Stimulated activated CD4-positive, alpha-beta T cell treated with anti-CD3 and anti-CD28 coated beads, Interleukin-15, amount 100 ng/mL, for 48 hours (primary cell): Measurements from ENCODE around the gene USH2A.

Experiments used
- DNase-seq, 2 donors: peaks; one replicate each; pipeline ENCODE4 v3.0.0-alpha.2; 2020; ENCODE audit warnings: low read depth in 2 of 2

USH2A gene

DNA sequence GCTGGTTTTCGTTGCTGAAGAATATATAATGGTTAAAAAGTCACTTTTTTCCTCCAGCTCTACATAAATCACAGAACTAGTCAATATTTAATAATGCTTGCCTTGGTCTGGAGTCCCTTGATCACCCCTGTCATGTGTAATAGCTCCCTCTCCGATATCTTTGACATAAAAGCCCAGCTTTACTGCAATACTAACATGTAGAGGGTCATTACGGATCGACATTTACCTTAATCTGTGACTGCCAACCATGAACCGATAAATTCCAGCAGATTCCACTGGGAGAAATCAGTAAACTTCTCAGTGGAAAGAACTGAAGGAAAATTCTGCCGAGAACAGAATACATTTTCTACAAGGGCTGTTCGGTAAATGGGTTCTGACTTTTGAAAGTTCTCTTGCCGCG lies 459.6 kb downstream of the USH2A start:
- DNase-seq = no peak

DNA sequence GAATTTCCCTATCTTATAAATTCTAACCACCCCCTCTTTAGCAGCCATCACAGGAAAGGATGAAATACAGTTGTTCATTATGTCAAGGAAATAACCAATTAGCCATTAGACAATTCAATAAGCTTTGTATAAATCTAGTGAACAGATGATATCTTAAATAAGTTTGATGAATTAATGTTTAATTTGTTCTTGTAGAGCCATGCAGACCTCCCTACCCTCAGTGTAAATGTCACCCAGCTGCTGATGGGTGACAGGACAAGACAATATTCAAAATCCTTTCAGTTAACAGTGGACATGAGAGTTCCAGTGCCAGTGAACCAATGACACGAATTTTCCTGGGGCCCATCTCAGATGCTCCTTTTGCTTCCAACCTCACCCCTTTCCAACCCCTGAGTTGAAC lies 460.2 kb downstream of the USH2A start:
- DNase-seq = no peak

DNA sequence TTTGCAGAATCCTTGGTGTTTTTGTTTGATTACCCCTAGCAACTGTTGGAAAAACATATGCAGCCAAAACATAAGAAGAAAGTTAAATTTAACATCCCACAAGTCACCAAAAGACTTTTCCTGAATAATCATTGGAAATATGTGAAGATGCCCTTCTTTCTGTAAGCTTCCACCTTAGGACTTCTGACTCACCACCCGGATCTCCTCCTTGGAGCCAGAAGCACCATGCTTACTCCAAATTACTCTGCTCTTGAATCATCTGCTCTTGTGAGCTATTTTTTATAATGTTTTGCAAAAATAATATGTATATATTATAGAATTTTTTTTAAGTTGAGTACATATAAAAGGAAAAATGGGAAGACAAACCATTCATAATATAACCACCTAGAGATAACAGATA lies 464.4 kb downstream of the USH2A start:
- no peak for DNase-seq

DNA sequence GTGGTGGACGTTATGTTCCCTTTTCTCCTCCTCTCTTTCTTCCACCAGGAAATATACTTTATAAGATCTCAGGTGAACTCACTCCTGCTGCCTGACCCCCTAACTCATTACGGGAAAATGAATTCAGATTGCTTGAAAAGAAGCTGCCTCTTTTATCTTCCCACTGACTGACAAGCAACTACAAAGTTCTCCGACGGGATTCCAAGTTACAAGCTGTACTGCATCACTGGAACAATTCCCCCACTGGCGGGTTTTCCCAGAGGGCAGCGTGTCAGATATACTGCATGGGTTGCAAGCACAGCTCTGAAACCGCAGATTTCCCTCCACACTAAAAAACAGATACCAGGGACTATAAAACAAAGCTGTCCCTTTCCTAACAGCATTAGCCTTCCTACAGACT lies 465.6 kb downstream of the USH2A start:
- DNase-seq = no peak

DNA sequence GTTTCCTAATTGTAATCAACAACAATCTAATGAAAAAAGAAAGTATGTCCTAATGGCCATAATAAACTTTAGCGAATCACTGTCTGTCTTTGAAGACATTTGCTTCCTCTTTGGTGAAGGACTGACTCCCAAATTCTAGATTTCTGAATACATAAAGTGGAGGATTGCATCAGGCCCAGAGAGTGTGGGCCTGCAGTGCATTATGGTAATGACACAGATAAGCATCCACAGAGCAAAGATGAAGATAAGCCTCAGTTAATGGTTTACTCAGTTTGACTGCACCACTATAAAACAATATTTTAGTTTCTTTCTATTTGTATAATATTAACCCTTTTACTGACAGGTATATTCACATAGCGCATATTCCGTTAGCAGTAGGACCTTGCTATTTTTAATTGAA lies 490.7 kb downstream of the USH2A start:
- DNase-seq = no peak

DNA sequence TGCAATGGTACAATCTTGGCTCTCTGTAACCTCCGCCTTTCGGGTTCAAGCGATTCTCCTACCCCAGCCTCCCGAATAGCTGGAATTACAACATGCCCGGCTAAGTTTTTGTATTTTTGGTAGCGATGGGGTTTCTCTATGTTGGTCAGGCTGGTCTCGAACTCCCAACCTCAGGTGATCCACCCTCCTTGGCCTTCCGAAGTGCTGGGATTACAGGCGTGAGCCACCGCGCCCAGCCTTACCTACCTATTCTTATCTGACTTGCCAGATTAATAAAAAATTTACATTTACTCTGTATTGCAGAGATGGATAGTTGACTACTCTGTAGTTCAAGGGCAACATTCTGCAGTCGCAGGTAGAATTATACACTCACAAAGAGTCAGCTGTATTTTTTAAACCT lies 496.6 kb downstream of the USH2A start:
- no peak for DNase-seq

DNA sequence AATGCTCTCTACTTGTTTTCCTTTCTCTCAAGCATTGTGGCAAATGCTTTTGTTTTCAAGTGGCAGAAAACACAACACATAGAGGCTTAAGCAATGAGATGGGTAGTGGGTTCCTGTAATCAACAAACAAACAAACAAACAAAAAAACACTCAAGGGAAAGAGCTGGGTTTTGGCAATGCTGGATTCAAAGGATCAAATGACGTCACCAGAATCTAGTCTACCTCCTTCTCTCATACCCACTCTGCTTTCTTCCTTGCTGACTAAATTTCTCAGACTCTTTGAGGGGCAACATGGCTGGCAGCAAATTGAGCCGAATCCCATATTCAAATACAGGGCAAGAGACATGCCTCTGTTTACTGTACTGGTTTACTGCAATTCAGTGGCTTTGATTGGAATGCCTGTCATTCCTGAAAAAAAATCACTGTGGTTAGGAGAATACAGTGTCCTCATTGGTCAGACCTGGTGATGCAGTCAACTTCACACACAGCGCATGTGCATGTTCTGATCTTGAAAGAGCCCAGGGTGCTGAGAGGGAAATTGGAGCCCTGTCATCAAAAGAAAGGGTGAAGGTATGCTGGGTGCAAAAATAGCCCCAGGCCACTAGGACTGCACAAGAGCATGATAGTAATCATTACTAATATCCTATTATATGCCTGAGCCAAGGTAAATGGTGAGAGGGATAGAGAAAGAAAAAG lies 500.0 kb downstream of the USH2A start:
- DNase-seq = no peak

DNA sequence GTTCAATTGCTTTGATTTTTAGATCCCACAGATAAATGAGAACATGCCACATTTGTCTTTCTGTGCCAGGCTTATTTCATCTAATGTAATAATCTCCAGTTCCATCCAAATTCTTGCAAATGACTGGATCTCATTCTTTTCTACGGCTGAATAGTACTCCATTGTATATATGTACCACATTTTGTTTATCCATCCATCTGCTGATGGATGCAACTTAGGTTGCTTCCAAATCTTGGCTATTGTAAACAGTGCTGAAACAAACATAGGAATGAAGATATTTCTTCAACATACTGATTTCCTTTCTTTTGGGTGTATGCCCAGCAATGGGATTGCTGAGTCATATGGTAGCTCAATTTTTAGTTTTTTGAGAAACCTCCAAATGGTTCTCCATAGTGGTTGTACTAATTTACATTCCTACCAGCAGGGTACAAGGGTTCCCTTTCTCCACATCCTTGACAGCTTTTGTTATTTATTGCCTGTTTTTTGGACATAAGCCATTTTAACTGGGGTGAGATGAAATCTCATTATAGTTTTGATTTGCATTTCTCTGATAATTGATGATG lies 511.8 kb downstream of the USH2A start:
- DNase-seq = no peak

DNA sequence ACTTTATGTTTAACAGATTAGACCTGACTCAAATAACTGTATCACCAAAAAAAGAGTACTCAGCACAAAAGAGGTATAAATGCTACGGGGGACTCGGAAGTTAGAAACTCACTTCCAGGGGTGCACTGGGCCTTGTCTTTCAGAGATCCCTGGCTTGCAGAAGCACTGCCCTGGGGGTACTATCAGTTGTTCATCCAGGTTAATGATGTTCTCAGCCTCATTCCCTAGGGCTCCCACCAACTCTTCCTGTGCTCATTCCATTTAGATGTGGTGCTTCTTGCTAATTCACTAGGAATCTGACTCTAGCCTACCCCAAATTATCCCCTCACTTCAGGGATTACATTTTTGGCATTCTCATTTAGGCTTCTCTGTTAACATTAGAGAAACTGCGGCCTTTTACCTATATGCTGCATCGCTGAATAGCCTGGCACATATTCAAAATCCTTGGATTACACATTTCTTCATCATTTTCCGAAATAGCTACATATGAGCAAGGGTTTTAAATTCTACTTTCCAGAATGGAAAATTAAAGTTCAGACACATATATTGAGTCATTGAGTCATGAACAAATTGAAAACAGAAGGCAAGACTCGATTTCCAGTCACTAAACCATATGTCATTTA lies 517.6 kb downstream of the USH2A start:
- DNase-seq = no peak

DNA sequence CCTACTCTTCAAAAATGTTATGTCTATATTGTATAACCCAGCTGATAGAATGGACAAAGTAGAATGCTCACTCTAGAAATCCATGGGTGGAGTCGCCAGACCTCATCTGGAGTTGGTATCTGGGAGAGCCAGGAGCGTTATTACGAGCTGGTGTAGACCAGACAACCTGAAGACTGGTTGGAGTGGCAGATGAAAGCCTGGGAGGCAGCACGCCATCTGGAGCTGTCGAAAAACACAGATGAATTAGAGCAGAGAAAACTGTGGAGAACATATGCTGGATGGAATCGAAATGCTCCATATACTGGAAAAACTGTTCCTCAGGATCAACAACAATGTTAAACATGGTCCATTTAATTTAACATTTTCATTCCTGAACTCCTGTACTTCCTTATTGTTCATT lies 522.6 kb downstream of the USH2A start:
- DNase-seq = no peak

DNA sequence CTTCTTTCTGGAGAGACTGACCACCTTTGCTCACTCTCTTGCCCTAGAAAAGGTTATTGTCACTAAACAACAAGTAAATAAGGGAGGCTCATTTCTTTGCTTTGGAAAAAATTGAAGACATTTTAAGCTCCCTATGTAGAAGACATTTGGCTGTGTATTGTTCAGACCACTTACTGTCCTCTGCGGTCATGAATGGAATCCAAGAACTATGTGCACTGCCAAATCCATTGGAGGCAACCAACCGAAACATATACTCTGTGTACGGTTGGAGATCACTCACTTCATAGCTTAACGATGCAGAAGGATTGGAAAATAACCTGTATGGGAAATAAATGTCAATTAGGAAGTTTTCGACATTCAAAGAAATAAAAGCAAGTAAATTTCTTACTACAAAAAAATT lies 523.3 kb downstream of the USH2A start:
- no peak for DNase-seq

DNA sequence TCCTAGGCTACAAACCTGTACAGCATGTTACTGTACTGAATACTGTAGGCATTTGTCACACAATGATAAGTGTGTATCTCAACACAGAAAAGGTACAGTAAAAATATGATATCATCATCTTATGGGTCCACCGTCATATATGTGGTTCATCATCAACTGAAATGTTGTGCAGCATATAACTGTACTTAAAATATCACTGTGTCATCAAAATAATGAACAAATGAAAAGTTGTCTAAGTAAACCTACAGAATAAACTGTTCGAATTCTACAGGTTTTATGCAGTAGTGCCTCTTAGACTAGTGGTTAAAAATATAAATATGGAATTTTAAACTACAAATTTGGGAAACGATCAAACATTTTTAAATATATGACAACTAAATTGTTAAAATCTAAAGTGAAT lies 527.4 kb downstream of the USH2A start:
- DNase-seq = no peak

DNA sequence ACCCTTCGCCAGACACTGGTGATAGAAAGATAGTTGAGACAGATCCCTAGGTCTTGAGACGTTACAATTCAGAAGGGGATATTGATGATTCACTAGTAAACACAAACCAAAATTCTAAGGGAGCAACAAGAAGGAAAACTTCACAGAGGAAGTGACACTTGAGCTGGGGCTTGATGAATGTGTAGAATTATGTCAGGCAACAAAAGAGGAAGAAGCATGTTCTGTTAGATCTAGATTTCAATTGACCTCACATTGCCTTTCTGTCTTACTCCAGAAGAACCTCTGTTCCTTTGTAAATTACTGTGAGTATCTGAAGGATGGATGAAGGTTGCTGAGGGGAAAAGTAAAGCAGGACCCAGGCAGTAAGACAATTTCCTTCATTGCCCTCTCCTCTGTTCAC lies 528.0 kb downstream of the USH2A start:
- DNase-seq = no peak

DNA sequence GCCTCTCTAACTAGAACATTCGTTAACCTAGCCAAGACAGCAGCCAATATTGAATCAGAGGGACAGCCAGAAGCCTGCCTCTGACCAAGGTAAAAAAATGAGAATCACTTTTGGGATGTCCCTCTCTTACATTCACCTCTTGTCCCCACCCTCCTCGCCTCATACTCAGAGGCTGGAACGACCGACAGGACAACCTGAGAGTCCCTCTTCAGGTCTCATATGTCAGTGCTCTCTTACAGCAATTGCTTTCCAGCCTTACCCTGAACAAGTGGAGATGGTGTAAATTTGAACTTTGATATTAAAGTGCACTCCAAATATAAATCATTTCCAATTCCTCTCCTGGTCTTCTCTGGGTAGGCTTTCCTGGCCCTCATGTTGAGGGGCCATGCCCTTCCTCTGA lies 528.6 kb downstream of the USH2A start:
- no peak for DNase-seq

DNA sequence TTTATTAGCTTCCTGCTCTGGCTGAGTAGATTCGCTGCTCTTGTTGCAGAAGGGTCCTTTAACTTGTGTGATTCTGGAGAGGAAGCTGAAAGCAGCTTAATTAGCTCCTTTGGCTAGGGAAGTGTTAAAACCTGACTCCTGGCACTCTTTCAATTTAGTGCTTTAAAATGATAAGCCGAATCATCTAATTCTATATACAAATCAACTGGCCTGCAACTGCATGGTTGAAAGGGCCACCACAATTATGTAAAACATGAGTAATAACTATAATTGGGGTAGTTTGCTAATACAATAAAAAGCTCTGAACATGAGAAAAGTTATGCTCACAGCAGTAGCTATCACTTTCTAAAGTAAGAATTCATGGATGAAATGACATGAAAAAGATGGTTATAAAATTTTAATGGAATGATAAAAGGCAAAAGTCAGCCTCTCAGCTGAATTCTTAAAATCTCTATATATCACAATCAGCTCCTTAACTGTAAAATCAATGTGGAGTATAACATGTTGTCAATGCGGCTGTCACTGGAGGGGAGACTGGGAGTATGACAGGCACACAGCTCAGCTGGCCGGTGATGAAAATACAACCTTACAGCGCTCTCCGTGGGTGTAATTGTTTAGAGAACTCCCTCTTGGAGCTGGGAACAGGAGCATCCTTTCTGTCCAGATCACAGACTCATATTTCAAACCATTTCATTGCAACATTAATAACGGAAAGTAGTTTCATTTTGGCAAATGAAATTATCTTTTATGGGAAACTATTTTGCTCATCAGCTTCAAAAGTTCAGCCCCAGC lies 531.8 kb downstream of the USH2A start:
- no peak for DNase-seq

DNA sequence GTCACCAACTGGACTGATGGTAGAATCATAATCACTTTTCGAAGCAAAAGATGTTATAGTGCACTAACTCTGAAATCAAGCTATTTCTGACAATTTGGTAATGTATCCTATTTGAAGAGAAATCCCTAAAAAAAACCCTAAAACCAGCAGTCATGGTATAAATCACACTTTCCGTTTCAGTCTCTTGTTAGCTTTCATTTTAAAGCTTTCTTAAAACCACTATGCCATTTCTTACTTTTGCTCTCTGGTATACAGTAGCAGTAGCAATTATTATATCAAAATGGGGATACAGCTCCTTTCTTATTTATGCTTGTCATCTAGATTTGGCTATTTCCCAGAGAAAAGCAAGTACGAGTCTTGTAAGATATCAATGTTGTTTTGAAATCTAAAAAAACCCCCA lies 532.8 kb downstream of the USH2A start:
- DNase-seq = no peak

DNA sequence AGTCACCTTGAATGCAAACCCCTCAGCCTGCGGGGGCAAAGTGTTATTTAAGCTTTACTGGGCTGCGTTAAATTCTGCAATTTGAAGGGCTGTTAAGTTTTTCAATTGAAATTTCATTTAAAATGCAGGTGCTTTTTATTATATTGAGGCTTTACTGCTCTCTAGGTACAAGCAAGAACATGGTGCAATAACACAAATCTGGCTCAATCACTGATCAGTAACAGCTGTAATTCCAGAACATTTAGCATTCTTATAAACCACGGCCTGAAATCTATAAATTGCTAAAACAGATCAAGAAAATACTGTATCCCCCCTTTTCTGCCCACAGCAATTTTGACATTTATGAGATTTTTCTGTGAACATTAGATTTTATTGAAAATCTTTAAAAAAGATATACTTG lies 533.4 kb downstream of the USH2A start:
- DNase-seq = no peak

DNA sequence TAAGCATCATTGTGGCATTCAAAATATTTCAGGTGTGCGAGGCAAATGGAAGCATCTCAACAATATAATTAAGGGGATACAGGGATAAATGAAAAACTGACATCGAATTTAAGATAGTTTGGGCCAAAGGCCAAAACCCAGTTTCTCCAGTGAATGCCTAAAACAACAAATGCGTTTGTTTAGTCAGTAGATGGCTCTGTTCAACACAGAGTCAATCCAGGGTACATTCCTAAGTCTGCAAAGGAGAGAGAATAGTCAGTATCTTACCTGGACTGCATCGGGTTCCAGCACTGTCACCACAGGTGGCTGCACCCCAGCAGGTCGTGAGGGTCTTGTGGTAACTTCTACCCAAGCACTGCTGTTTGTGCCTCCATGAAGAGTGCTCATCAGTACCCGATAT lies 535.1 kb downstream of the USH2A start:
- no peak for DNase-seq

DNA sequence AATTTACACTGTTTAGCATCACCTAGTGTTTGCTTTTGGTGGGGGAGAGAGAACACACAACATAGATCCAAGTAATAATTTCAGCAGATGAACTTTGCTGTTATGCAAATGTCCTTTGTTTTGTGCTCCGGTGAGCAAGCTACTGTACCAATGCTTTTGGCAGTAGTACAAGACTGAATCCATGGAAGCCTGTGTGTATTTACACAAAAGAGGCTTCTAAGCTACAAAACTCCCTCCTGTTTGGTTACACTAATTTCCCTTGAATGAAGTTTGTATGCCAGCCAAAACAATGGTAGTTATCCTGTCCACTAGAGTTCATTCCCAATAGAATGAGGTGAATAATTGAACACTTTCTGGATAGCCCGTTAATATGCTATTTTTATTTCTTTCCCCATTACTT lies 535.6 kb downstream of the USH2A start:
- no peak for DNase-seq

DNA sequence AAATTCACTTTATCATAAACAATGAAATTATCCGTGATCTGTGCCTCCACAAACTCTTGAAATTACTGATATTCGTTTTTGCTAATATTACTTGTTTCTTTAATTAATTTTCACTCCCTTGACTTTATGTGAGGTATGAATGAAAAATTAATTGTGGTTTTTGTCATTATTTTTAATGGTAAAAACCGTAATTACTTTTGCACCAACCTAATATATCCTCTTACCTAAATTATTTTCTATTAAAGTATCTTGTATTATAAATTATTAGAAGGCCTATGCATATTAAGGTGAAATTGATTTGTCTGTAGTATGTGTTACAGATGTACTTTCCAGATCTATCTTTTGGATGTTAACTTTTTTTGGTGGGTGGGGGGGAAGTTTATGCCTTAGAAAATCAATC lies 540.2 kb downstream of the USH2A start:
- no peak for DNase-seq

DNA sequence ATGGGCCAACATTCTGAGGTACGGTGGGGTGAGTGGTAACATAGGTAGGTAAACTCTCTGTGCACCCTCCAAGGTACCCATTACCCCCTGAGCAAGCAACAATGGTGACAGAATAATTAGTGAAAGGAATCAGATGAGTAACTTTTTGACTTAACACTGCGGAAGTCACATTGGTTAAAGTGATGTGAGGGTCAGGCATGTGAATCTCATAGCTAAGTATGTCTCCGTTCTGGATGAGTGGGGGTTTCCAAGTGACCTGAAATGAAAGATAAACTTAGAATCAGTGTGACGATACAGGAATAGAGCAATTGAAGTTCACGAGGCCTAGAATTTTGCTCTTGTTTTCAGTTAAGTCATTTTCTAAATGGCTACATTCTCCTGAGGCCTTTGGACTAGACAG lies 544.4 kb downstream of the USH2A start:
- no peak for DNase-seq

DNA sequence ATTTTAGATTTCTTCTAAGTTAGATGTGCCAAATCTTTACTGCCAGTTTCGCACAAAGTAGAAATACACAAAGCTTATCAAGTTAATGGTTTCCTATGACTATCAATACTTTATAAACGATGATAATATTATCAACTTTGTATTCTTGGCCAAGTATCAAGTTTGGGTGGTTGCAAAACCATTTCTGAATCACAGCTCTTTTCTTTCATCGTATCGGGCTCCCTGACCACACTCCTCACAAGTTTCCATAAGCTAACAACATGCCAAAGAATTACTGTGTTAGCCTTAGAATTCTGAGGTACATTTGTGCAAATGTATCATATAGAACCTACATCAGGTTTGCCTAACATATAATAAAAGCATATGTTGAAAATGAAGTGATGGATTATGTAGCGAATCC lies 545.1 kb downstream of the USH2A start:
- DNase-seq = no peak

DNA sequence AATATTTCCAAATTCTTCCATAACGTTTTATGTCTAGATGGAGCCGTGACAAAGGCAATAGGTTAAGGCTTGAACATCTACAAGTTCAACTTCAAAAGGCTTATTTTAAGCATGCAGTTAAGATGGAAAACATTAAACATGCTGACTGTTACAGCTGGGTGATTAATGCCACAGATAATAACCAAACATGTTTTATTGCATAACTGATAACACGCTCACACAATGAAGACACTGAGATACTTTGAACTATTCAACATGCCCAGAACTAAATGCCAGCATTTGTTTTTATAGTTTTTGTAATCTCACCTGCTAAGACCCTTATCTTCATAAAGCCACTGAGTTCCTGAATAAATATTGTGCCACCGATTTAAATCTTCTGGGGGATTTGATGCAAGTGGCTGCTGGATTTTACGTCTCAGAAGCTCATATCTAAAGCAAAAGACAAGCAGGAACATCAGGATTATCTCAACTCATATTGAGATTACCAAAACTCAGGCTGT lies 545.7 kb downstream of the USH2A start:
- DNase-seq = no peak
